Measurements from ENCODE around the gene E4F1.

DNA sequence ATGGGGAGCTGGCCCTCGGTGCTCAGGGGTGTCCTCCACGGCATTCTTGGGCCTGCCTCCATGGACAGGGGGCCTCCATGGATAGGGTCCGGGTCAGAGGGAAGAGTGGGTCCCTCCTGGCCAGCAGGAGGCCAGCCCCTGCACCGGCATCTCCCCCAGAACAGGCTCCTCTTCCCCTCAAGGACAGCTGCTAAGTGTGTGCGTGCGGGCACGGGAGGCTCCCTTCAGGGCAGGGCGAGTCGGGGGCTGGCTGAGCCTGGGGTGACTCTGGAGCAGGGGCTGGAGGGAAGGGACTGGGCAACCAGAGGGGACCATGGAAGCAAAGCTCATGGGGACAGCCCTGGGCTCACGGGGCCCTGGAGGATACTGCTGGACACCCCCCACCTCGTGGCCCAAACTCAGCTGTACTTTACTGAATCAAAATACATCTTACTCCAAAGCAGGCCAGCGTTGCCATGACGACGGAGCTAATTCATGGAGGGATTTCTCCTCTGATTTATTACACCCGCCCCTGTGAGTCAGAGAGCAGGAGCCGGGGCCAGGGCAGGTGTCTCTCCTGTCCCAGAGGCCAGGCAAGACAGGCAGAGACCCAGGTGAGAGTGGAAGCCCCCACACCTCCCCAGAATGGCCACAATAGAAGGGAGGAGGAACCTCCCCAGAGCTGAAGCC, 29.1 kb upstream of the E4F1 start:
- TF ChIP-seq CEBPB (IDR thresholded peaks at IDR 0.05; ENCODE audit: borderline replicate concordance, low read depth, low read length) (no peak), ZBTB8A (CRISPR knock-in tag; IDR thresholded peaks at IDR 0.05; ENCODE audit: borderline replicate concordance, low read depth) (no peak), ZNF20 (CRISPR knock-in tag; IDR thresholded peaks at IDR 0.05) (no peak), NCOA2 (CRISPR knock-in tag; IDR thresholded peaks at IDR 0.05) (no peak)
